HG02943 (cell line): Measurements from ENCODE around the gene ZFR.

Source experiments
- ATAC-seq: cut with Tn5 transposase; IDR thresholded peaks from one replicate; pipeline ENCODE4 v1.9.1; 2021; ENCODE audit warnings: mild to moderate bottlenecking, low read depth, moderate library complexity; ENCODE audit not compliant: unreplicated experiment

Gene ZFR

DNA sequence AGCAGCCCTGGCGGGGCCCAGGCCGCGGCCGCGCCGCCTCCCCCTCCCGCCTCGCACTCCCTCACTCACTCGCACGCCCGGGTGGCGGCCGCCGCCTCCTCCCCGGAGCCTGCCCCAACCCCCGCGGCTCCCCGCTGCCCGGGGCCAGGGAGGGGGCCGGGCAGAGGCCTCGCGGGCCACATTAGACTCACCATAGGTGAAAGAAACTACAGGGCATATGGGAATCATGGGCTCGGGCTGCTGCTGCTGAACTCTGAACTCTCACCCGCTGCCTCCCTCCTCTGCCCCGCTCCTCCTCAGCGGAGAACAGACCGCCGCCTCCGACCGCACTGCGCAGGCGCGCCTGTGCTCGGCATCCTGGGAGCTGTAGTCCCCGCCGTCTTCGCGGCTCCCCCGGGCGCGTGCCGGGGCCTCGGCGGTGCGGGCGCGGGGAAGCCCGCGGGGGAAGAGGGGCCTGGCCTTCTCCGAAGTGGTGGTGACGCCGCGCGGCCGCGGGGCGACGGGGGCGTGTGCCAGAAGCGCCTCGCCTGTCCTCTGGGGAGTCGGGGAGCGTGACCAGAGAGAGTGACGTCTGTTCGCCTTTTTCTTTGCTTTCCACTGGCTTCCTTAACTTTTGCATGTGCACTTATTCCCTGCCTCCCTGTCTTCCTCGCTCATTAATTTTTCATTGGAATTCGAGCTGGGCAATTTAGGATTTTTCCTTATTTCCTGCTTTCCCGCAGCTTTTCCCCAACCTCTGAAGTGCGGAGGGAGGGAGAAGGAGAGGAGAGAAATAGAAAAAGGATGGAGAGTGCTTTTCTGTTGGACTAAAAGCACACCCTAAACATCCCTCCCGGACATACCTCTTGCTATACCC lies at the start of gene ZFR:
TSS of gene ZFR (minus strand) at position 310 of the 856 bp plus-strand sequence. CDS start at position 228, 82 bp downstream.
- peak; percentile 71 for ATAC-seq

DNA sequence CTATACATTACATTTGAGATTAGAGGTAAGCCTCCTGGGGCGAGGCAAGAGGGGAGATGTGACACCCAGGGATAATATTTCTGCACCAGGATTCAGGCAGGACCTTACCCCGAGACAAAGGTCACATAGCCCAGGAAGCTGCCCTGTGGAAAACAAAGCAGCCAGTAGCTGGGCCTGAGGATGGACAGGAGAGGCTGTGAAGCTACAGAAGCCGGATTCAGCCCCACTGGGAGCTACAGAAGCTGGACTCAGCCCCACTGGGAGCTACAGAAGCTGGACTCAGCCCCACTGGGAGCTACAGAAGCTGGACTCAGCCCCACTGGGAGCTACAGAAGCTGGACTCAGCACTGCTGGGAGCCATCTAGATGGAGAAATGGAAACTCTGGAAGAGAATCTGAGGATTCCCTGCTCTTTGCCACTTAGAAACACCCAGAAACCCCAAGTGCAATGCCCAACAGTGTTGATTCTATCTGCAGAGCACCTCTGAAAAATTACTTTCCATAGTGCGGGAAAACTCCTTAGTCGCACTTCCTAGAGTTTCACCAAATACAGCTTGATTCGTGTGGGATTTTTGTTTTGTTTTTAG lies 46.5 kb upstream of the ZFR start:
- no peak for ATAC-seq

DNA sequence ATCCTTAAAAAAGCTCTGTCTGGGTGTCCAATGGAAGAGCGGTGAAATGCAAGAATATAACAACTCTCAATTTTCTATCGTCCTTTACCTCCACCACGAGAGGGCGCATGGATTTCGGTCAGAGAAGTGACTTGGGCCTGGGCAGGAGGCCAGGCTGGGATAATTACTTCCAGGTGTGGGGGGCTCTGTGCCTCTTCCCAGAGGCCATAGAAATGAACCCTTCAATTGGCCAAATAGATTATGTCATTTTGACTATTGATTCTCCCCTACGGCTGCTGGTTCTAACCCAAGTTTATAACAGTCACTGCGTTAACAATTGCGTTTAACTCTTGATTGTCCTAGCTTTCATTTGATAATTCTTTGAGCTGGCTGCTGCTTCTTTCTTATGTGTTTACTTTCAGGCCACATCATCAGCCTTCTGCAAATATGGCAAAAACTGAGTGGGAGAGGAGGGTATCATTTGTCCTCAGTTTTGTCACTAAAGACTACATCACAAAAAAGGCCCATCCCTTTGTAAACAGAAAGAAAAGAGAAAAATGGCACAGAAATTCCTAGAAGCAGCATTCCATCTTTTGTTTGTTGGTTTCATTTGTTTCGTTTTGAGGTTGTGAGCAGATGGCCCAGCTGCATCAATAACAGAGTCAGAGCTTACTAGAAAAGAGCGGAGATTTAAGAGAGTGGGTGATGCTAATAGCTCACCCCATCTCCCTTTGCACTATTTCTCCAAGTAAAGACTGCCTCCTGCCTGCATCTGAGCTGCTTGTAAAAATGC lies 45.4 kb upstream of the ZFR start:
- ATAC-seq: no peak

DNA sequence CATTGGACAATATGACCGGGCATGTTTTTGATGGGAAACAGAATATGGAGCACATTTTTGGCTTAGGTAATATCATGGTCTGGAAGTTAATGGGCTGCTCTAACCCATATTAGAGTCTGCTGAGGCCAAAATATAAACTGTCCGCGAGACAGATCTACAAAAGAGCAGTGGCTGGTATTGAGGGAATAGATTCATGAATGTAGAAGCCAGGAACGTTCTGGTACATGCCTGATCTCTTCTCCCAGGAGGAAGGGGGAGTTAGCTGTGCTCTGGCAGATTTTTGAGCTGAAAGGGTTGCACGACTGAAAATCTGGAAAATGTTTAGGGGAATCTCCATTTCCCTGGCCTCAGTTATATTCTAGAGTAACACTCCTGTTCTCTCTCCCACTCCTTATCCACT lies 42.9 kb upstream of the ZFR start:
- ATAC-seq: no peak

DNA sequence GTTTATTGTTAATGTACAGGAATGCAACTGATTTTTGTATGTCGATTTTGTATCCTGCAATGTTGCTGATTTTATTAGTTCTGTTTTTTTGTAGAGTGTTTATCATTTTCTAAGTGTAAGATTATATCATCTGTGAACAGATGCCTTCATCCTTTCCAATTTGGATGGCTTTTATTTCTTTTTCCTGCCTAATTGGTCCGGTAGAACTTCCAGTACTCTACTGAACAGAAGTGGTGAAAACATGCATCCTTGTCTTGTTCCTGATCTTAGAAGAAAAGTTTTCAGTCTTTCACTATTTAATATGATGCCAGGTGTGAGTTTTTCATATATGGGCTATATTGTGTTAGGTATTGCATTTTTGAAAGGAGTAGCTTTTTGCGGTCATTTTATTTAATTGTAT lies 42.5 kb upstream of the ZFR start:
- no peak for ATAC-seq

DNA sequence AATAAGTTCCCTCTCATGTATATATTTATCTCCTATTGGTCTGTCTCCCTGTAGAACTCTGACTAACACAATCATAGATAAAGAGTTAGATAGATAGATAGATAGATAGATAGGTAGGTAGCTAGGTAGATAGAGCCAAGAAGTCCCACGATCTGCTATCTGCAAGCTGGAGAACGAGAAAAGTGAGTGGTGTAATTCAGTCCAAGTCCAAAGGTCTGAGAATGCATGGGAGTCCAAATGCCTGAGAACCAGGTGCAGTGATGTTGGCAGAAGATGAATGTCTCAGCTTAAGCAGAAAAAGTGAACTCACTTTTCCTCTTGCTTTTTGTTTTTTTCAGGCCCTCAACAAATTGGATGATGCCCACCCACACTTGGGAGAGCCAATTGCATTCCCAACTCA lies 37.7 kb upstream of the ZFR start:
- ATAC-seq: no peak

DNA sequence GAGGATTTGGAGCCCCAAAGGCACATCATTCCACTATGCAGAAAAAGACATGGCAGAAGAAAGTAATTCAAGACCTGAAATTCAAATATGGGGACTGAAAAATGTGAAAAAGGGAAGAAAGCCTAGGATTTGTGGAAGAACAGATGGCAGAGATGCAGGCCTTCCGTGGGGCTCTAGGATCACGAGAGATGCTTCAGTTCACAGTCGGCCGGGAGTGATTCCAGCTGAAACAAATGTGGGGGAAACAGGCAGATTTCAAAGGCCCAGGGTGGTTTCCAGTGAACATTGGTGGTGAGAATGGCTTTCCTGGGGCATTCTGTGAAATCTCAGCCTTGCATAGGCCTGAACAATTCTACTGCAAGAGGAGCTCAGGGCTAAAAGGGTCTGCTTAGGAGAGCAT lies 34.6 kb upstream of the ZFR start:
- ATAC-seq: no peak

DNA sequence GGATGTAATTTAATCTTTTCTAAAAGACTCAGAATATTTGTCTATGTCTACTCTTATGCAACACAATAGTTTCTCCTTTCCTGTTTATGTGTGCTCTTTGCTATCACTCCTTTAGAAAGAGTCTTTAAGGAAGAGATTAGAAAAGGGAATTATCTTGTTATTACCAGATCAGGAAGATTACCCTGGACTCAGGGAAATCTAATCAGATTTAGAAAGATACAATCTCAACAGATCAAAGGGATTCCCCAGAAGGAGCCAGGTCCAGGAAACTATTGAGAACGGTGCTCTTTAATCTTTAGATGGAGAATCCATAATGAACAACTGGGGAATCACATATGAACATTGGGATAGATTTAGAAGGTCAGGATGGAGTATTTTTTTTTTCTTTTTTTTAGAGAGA lies 32.4 kb upstream of the ZFR start:
- no peak for ATAC-seq

DNA sequence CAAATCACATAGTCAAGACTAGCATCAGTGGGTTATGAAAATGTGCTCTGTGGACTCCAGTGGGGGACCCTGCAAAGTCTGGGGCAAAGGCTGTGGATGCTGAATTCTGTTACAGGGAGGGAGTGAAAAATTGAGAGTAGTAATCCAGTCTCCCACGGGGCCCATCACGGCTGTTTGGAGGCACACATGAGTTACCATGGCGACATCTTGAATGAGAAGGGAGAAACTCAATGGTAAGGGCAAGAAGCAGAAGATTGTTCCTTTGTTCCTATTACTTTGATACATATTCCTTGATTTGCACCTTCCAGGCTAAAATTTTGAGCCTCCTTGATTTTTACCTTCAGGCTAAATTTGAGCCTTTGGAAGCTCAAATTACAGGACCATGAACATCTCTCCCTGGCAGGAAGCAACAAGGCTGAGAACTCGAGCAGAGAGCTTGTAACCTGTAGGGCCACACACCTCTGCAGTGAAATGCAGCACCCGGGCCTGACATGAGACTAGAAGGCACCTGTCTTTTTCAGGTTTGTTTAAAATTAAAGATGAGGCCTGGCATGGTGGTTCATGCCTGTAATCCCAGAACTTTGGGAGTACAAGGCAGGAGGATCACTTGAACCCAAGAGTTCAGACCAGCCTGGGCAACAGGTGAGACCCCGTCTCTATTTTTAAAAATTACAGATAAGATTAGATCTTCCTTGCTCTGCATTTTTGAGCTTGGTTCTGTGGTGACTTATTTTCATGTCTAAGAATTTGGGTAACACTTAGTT lies 31.0 kb upstream of the ZFR start:
- ATAC-seq: no peak

DNA sequence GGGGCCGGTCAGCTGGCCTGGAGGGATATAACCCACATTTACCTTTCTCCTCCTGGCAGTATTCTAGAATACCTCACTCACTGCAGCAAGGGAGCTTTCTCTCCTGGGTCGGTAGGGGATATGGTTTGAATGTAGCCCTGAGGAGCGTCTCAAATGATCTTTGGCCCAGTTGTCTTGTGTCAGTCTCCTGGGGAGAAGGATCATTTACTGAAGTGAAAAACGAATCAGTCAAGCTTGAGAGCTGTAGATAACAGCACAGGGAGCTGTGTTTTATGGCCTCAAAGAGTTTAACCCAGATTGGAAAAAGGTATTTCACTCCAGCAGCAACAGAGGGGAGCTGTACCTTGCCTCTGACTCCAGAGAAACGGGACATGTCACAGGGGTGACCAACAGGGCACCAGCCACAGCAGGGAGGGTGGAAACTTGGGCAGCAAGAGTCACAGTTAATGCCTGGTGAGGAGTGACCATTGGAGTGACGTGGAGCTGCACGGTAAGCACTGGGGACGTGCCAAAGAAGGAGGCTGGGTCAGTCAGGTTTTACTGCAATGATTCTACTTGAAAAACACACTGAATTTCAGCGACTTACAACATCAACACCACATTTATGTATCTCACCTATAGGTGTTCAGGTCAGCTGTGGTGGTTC lies 29.8 kb upstream of the ZFR start:
- no peak for ATAC-seq

DNA sequence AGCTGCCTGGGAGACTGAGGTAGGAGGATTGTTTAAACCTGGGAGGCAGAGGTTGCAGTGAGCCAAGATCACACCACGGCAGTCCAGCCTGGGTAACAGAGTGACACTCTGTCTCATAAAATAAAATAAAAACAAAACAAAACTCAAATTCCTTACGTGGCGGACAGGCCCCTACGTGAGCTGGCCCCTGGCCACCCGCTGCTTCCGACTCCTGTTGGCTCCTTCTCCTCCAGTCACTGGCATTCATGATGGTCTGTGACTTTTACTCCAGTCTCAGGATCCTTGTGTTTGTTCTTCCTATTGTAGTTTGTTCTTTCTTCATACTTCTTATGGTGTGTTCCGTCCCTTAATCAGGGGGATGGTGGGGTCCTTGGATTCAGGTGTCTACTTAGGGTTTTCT lies 28.5 kb upstream of the ZFR start:
- ATAC-seq: no peak

DNA sequence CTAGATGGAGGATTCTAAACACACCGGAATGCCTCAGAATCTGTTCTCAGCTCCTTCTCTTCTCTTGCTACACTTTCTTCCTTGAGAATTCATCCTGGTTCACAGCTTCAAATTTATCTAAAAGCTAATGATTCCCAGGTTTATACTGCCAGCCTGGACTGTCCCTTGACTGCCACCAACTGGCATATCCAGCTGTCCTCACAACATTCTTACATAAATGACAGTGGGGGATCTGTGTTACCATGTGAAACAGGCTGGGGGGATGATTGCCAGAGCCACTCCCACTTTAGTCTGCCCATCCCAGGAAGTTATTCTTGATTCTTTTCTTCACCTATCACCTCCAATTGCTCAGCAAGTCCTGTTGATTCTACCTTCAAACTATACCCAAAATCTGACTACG lies 27.2 kb upstream of the ZFR start:
- ATAC-seq: no peak

DNA sequence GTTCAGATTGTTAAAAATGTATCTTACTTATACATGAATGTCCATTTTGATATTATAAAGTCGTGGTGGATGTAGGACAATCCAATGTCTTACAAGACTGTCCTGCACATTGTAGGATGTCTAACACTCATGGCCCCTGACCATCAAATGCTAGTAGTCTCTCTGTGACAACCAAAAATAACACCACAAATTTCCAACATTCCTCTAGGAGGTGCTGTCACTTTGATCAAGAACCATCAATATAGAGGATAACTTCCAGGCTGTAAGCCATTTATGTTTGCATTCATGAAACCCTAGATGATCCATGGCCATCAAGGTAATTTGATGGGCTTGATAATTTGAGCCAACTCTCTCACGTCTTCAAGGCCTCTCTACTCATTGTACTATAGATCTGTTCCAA lies 20.5 kb upstream of the ZFR start:
- no peak for ATAC-seq

DNA sequence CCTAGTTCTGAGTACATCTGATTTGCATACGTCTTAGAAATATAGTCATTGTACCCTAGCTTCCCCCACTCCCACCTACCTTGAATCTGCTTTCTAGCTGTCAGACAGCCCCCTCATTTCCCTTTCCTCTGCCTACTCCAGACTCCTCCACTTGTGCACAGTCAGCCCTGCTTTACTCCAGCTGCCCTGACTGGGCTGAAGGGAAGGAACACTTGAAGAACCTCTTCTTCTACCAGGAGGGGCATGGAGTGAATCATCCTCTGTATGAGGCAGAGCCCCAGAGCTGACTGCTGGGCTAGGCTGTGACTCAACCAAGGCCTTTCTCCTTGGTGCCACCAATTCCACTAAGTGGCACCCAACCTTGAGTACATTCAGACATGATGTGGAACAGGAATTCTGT lies 18.1 kb upstream of the ZFR start:
- no peak for ATAC-seq

DNA sequence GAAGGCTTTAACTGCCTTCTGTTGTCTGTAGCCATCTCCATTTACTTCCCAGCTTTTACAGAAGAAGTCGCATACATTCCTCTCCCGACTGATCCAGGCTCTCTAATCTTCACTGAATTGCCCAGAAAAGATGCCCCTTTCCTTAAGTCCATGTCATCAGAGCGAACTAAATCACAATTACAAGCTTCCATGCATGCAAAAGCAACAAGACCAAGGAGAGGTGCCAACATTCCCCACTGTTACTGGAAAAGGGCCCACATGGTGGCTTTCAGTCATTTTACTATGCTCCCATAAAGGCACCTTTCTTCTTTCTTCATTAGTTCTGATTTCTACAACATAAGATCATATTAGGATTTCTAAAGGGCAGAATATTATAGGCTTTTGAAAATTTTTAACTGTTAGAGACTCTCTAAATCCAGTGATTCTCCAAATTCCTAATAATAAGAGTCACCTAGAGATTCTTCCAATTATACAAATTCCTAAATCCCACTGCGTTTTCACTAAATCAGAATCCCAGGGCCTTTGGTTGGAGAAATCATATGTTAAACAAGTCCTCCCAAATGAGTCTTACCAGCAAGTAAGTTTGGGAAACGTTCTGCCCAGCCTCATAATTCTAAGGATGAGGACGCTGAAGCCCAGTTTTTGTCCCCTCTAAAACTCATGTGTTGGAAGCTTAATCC lies 17.0 kb upstream of the ZFR start:
- ATAC-seq: no peak

DNA sequence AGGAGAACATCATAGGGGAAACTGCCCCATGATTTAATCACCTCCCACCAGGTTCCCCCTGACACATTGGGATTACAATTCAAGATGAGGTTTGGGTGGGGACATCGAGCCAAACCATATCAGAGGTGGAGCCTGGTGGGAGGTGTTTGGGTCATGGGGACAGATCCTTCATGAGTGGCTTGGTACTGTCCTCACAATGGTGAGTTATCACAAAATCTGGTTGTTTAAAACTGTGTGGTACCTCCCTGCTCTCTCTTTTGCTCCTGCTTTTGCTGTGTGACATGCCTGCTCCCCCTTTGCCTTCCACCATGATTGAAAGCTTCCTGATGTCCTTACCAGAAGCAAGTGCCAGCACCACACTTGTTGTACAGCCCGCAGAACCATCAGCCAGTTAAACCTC lies 16.2 kb upstream of the ZFR start:
- no peak for ATAC-seq

DNA sequence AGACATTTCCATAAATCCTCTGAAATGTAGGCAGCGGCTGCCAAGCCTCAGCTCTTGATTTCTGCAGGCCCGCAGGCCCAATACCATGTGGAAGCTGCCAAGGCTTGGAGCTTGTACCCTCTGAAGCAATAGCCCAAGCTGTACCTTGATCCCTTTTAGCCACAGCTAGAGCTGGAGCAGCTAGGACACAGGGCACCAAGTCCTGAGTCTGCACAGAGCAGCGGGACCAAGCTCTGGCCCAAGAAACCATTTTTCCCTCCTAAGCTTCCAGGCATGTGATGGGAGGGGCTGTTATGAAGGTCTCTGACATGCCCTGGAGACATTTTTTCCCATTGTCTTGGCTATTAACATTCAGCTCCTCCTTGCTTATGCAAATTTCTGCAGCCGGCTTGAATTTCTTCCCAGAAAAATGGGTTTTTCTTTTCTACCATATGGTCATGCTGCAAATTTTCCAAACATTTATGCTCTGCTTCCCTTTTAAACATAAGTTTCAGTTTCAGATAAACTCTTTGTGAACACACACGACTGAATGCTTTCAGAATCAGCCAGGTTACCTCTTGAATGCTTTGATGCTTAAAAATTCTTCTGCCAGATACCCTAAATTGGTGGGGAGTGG lies 14.4 kb upstream of the ZFR start:
- ATAC-seq: no peak

DNA sequence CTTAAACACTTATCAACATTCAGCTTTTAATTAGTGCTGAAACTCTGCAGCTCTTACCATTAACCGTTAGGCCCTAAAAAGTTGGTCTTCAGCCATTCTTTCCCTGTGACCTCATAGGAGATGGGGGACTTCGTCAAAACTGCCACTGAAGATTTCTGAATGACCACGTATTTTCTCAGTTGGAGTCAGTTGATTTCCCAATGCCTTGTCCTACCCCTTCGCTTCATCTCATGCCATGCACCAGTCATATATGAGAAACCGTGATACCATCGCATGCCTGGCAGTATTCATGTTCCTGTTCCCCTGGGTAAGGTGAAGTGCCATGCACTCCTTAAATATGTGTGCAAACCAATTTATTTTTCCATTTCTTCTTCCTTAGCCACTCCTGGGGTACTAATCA lies 10.8 kb upstream of the ZFR start:
- no peak for ATAC-seq

DNA sequence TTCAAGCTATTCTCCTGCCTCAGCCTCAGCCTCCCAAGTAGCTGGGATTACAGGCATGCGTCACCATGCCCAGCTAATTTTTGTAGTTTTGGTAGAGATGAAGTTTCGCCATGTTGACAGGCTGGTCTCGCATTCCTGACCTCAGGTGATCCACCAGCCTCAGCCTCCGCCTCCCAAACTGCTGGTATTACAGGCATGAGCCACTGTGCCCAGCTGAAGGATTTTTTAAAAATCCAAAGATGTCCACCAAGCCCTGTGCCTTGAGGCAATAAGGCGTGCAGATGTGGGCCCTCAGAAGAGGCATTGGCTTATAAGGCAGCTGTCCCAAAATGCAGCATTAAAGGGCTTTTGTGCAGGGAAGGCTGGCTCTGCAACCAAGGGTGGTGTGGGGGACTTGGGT lies 10.3 kb upstream of the ZFR start:
- no peak for ATAC-seq
